NCI-H2196 treated with DMSO at 0.1 percent for 48 hours (cell line): ENCODE results near the gene APOC3.
A peak's percentile ranks its signal among the peaks of the same experiment; 100 is the strongest.

Experiments used
- DNase-seq: peaks from one replicate; lab custom pipeline; 2025; ENCODE audit not compliant: unreplicated experiment; lab: John Stamatoyannopoulos, UW

Gene APOC3

GRCh38 chr11:116871248-116871647 is 41.5 kb downstream of the APOC3 start:
- no peak for DNase-seq

GRCh38 chr11:116873381-116873780 is 43.7 kb downstream of the APOC3 start:
- no peak for DNase-seq

GRCh38 chr11:116874251-116874650 is 44.5 kb downstream of the APOC3 start:
- no peak for DNase-seq

GRCh38 chr11:116875194-116875593 is 45.5 kb downstream of the APOC3 start:
- no peak for DNase-seq

- no peak for DNase-seq
These were observed 46.9 kb downstream of the APOC3 start for GRCh38 chr11:116876656-116877055.

GRCh38 chr11:116879800-116880625 is 50.3 kb downstream of the APOC3 start:
- DNase-seq: peak; percentile 37

GRCh38 chr11:116881143-116881542 is 51.4 kb downstream of the APOC3 start:
- no peak for DNase-seq

- no peak for DNase-seq
These were observed 52.7 kb downstream of the APOC3 start for GRCh38 chr11:116882386-116882785.
